Fibroblast of peridontal ligament (primary cell): ENCODE measurements around the gene CACTIN.

ENCODE experiments used
- DNase-seq: peaks from one replicate; pipeline ENCODE4 v3.0.0-alpha.2; 2010; ENCODE audit errors: extremely low read depth

The CACTIN gene

GRCh38 chr19:3646336-3647092 is 19.9 kb upstream of the CACTIN start:
- DNase-seq, result no peak

GRCh38 chr19:3645726-3646125 is 19.1 kb upstream of the CACTIN start:
- DNase-seq, result no peak

- no peak for DNase-seq
Measured at GRCh38 chr19:3645067-3645396, 18.4 kb upstream of the CACTIN start.

- DNase-seq, result peak; percentile 9
Measured at GRCh38 chr19:3644351-3645066, 17.9 kb upstream of the CACTIN start.

- DNase-seq, result no peak
Measured at GRCh38 chr19:3643674-3644313, 17.2 kb upstream of the CACTIN start.

GRCh38 chr19:3642987-3643673 is 16.5 kb upstream of the CACTIN start:
- DNase-seq, result no peak

GRCh38 chr19:3642296-3642695 is 15.7 kb upstream of the CACTIN start:
- DNase-seq, result no peak

GRCh38 chr19:3641515-3642269 is 15.1 kb upstream of the CACTIN start:
- no peak for DNase-seq

- no peak for DNase-seq
Measured at GRCh38 chr19:3639479-3639878, 12.9 kb upstream of the CACTIN start.

GRCh38 chr19:3638208-3639193 is 11.9 kb upstream of the CACTIN start:
- no peak for DNase-seq

- DNase-seq, result no peak
Measured at GRCh38 chr19:3637621-3638020, 11.0 kb upstream of the CACTIN start.

- no peak for DNase-seq
Measured at GRCh38 chr19:3636962-3637361, 10.4 kb upstream of the CACTIN start.

GRCh38 chr19:3636506-3636905 is 9.9 kb upstream of the CACTIN start:
- DNase-seq, result no peak

- DNase-seq, result no peak
Measured at GRCh38 chr19:3634496-3635045, 8.0 kb upstream of the CACTIN start.

- no peak for DNase-seq
Measured at GRCh38 chr19:3633559-3633988, 7.0 kb upstream of the CACTIN start.

- no peak for DNase-seq
Measured at GRCh38 chr19:3632739-3633558, 6.4 kb upstream of the CACTIN start.

- DNase-seq, result no peak
Measured at GRCh38 chr19:3632098-3632497, 5.5 kb upstream of the CACTIN start.

GRCh38 chr19:3631053-3631861 is 4.7 kb upstream of the CACTIN start:
- no peak for DNase-seq
